GM23338 (cell line): ENCODE measurements around the gene PADI1. TPM values are rescaled to one million over a fixed set of nuclear protein-coding genes. Genes with fewer than 3 reads are reported as not detected.

Source experiments
- ATAC-seq: fragments of 200-7000 bp; cut with Tn5 transposase; 3 replicates; pipeline ENCODE4 v1.9.1; 2020
- DNase-seq: peaks from one replicate; pipeline ENCODE4 v3.0.0-alpha.2; 2015; ENCODE audit warnings: low spot score
- H2AFZ ChIP-seq: fragments of 200-600 bp; sonication (generic); 2 replicates; pipeline ENCODE4 v1.8.0; 2016; ENCODE audit warnings: antibody characterized with exemption, mild to moderate bottlenecking, moderate library complexity
- H3F3A ChIP-seq: fragments of 200-600 bp; sonication (generic); replicated peaks from 2 replicates; pipeline ENCODE4 v1.8.0; 2017; ENCODE audit warnings: antibody characterized with exemption, mixed run types, low read depth
- H3K27ac ChIP-seq: fragments of 200-600 bp; sonication (generic); 2 replicates; pipeline ENCODE4 v1.6.1; 2016; ENCODE audit warnings: low read depth
- H3K27me3 ChIP-seq: fragments of 200-600 bp; sonication (generic); 2 replicates; pipeline ENCODE4 v1.8.0; 2016; ENCODE audit warnings: mild to moderate bottlenecking, mixed run types, moderate library complexity; ENCODE audit not compliant: insufficient read depth
- H3K36me3 ChIP-seq: fragments of 200-600 bp; sonication (generic); 2 replicates; pipeline ENCODE4 v1.8.0; 2016; ENCODE audit warnings: mild to moderate bottlenecking; ENCODE audit not compliant: insufficient read depth
- H3K4me1 ChIP-seq: fragments of 200-600 bp; sonication (generic); 2 replicates; pipeline ENCODE4 v1.8.0; 2016; ENCODE audit warnings: mild to moderate bottlenecking, moderate library complexity; ENCODE audit not compliant: insufficient read depth
- H3K4me2 ChIP-seq: fragments of 200-600 bp; sonication (generic); 2 replicates; pipeline ENCODE4 v1.7.1; 2017; ENCODE audit warnings: mixed run types
- H3K4me3 ChIP-seq: fragments of 200-600 bp; sonication (generic); 2 replicates; pipeline ENCODE4 v1.6.1; 2016; ENCODE audit warnings: mixed run types
- H3K79me2 ChIP-seq: fragments of 200-600 bp; sonication (generic); replicated peaks from 2 replicates; pipeline ENCODE4 v1.8.0; 2017; ENCODE audit warnings: mild to moderate bottlenecking; ENCODE audit not compliant: insufficient read depth
- H3K9me2 ChIP-seq: fragments of 200-600 bp; sonication (generic); 2 replicates; pipeline ENCODE4 v1.8.0; 2017; ENCODE audit not compliant: insufficient read depth
- H4K20me1 ChIP-seq: fragments of 200-600 bp; sonication (generic); replicated peaks from 2 replicates; pipeline ENCODE4 v1.8.0; 2017; ENCODE audit warnings: mild to moderate bottlenecking; ENCODE audit not compliant: insufficient read depth
- H3K27ac Mint-ChIP-seq: 2 replicates; pipeline ENCODE4 v1.8.0; 2020; ENCODE audit warnings: inconsistent platforms, mild to moderate bottlenecking, moderate library complexity, mixed read lengths
- H3K27me3 Mint-ChIP-seq: 3 replicates; pipeline ENCODE4 v1.8.0; 2022; ENCODE audit warnings: low read depth, mild to moderate bottlenecking, moderate library complexity, mixed read lengths, inconsistent platforms; ENCODE audit not compliant: insufficient read depth, poor library complexity
- H3K36me3 Mint-ChIP-seq: 3 replicates; pipeline ENCODE4 v1.8.0; 2021; ENCODE audit warnings: low read depth, mild to moderate bottlenecking, inconsistent platforms, moderate library complexity, mixed read lengths
- H3K4me1 Mint-ChIP-seq: 3 replicates; pipeline ENCODE4 v1.8.0; 2020; ENCODE audit warnings: mild to moderate bottlenecking, inconsistent platforms, mixed read lengths
- H3K4me3 Mint-ChIP-seq: 3 replicates; pipeline ENCODE4 v1.8.0; 2021; ENCODE audit warnings: moderate library complexity, mild to moderate bottlenecking, inconsistent platforms, mixed read lengths
- H3K9me3 Mint-ChIP-seq: 3 replicates; pipeline ENCODE4 v1.8.0; 2020; ENCODE audit warnings: moderate library complexity, mild to moderate bottlenecking, inconsistent platforms, mixed read lengths
- CREB1 ChIP-seq: fragments of 250-450 bp; sonication (Bioruptor Pico); IDR thresholded peaks from 2 replicates; pipeline ENCODE4 v1.5.0; 2020; ENCODE audit warnings: low read depth, mild to moderate bottlenecking, moderate library complexity
- EZH2 ChIP-seq: fragments of 200-600 bp; sonication (generic); IDR thresholded peaks from one replicate; pipeline ENCODE4 v1.8.0; 2017; ENCODE audit warnings: antibody characterized with exemption, mild to moderate bottlenecking, low read depth; ENCODE audit not compliant: unreplicated experiment
- JUNB ChIP-seq: IDR thresholded peaks from one replicate; pipeline ENCODE4 v1.6.1; 2016; ENCODE audit warnings: antibody characterized with exemption; ENCODE audit not compliant: unreplicated experiment
- NANOG ChIP-seq: IDR thresholded peaks from 2 replicates; pipeline ENCODE4 v1.6.1; 2016; ENCODE audit warnings: antibody characterized with exemption, borderline replicate concordance
- POLR2AphosphoS5 ChIP-seq: IDR thresholded peaks from 2 replicates; pipeline ENCODE4 v1.6.1; 2016; ENCODE audit warnings: antibody characterized with exemption, low read depth
- ZNF114 ChIP-seq: fragments of 250-450 bp; sonication (Bioruptor Pico); IDR thresholded peaks from 2 replicates; pipeline ENCODE4 v1.5.0; 2020; ENCODE audit warnings: mild to moderate bottlenecking, moderate library complexity
- ZNF331 ChIP-seq: fragments of 250-450 bp; sonication (Bioruptor Pico); IDR thresholded peaks from 2 replicates; pipeline ENCODE4 v1.5.0; 2020; ENCODE audit warnings: low read depth, mild to moderate bottlenecking, moderate library complexity
- polyA plus RNA-seq: library from polyadenylated mRNA; unstranded; fragments of >200 nt; fragmentation: Nextera tagmentation; extraction: Ambion mirVana; gene quantifications from 2 replicates; pipeline ENCODE4 v1.2.1, GENCODE V29; 2016
- total RNA-seq: library from RNA; depleted of rRNA; stranded (reverse); fragments of >200 nt; shearing (Covaris generic); gene quantifications from 2 replicates; pipeline ENCODE4 v1.2.3, GENCODE V29; 2014
- TF ChIP-seq, protein P1 (sequence below), 2 experiments: fragments of 200-600 bp in 1 of 2; sonication (generic) in 1 of 2; conservative IDR thresholded peaks; 2 replicates each; pipeline versions ENCODE4 v1.5.1 to v1.6.1; 2016 to 2017; ENCODE audit warnings: antibody characterized with exemption in 2 of 2, low read depth in 2 of 2, mild to moderate bottlenecking in 2 of 2, moderate library complexity in 1 of 2
- TF ChIP-seq, protein P2 (sequence below): fragments of 250-450 bp; sonication (Bioruptor Pico); IDR thresholded peaks from 2 replicates; pipeline ENCODE4 v1.5.0; 2020; ENCODE audit warnings: mild to moderate bottlenecking, moderate library complexity

PADI1 gene
- total and polyA plus RNA-seq, 2 experiments from 2014 or later, result 0.26 to 0.28 TPM

DNA sequence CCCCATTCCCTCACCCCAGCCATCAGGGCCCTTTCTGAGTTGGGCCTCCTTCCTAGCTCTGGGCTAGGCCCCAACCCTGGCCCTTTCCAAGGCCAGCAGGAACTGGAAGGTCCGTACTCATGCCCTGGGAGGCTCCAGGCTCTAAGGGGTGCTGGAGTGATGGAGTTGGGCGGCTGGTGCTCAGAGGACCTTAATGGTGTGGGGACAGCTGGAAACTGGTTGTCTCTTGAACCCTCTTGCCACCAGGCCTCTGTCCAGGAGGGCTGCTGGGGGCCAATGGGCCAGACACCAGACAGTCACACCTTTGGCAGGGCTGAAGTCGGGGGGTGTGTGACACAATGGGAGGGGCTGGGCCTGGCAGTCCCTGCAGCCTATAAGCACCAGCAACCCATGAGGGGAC lies 9.2 kb upstream of the PADI1 start (continued):
- TF ChIP-seq POLR2AphosphoS5, result no peak
- TF ChIP-seq, protein P1, sequence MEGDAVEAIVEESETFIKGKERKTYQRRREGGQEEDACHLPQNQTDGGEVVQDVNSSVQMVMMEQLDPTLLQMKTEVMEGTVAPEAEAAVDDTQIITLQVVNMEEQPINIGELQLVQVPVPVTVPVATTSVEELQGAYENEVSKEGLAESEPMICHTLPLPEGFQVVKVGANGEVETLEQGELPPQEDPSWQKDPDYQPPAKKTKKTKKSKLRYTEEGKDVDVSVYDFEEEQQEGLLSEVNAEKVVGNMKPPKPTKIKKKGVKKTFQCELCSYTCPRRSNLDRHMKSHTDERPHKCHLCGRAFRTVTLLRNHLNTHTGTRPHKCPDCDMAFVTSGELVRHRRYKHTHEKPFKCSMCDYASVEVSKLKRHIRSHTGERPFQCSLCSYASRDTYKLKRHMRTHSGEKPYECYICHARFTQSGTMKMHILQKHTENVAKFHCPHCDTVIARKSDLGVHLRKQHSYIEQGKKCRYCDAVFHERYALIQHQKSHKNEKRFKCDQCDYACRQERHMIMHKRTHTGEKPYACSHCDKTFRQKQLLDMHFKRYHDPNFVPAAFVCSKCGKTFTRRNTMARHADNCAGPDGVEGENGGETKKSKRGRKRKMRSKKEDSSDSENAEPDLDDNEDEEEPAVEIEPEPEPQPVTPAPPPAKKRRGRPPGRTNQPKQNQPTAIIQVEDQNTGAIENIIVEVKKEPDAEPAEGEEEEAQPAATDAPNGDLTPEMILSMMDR (conservative IDR thresholded peaks at IDR 0.05; ENCODE audit: low read depth in 2 of 2), result no peak
- TF ChIP-seq ZNF331 (CRISPR knock-in tag), result no peak
- TF ChIP-seq, protein P2, sequence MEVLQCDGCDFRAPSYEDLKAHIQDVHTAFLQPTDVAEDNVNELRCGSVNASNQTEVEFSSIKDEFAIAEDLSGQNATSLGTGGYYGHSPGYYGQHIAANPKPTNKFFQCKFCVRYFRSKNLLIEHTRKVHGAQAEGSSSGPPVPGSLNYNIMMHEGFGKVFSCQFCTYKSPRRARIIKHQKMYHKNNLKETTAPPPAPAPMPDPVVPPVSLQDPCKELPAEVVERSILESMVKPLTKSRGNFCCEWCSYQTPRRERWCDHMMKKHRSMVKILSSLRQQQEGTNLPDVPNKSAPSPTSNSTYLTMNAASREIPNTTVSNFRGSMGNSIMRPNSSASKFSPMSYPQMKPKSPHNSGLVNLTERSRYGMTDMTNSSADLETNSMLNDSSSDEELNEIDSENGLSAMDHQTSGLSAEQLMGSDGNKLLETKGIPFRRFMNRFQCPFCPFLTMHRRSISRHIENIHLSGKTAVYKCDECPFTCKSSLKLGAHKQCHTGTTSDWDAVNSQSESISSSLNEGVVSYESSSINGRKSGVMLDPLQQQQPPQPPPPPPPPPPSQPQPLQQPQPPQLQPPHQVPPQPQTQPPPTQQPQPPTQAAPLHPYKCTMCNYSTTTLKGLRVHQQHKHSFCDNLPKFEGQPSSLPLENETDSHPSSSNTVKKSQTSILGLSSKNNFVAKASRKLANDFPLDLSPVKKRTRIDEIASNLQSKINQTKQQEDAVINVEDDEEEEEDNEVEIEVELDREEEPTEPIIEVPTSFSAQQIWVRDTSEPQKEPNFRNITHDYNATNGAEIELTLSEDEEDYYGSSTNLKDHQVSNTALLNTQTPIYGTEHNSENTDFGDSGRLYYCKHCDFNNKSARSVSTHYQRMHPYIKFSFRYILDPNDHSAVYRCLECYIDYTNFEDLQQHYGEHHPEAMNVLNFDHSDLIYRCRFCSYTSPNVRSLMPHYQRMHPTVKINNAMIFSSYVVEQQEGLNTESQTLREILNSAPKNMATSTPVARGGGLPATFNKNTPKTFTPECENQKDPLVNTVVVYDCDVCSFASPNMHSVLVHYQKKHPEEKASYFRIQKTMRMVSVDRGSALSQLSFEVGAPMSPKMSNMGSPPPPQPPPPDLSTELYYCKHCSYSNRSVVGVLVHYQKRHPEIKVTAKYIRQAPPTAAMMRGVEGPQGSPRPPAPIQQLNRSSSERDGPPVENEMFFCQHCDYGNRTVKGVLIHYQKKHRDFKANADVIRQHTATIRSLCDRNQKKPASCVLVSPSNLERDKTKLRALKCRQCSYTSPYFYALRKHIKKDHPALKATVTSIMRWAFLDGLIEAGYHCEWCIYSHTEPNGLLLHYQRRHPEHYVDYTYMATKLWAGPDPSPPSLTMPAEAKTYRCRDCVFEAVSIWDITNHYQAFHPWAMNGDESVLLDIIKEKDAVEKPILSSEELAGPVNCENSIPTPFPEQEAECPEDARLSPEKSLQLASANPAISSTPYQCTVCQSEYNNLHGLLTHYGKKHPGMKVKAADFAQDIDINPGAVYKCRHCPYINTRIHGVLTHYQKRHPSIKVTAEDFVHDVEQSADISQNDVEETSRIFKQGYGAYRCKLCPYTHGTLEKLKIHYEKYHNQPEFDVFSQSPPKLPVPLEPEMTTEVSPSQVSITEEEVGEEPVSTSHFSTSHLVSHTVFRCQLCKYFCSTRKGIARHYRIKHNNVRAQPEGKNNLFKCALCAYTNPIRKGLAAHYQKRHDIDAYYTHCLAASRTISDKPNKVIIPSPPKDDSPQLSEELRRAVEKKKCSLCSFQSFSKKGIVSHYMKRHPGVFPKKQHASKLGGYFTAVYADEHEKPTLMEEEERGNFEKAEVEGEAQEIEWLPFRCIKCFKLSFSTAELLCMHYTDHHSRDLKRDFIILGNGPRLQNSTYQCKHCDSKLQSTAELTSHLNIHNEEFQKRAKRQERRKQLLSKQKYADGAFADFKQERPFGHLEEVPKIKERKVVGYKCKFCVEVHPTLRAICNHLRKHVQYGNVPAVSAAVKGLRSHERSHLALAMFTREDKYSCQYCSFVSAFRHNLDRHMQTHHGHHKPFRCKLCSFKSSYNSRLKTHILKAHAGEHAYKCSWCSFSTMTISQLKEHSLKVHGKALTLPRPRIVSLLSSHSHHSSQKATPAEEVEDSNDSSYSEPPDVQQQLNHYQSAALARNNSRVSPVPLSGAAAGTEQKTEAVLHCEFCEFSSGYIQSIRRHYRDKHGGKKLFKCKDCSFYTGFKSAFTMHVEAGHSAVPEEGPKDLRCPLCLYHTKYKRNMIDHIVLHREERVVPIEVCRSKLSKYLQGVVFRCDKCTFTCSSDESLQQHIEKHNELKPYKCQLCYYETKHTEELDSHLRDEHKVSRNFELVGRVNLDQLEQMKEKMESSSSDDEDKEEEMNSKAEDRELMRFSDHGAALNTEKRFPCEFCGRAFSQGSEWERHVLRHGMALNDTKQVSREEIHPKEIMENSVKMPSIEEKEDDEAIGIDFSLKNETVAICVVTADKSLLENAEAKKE (CRISPR knock-in tag), result no peak
- no peak for TF ChIP-seq EZH2

DNA sequence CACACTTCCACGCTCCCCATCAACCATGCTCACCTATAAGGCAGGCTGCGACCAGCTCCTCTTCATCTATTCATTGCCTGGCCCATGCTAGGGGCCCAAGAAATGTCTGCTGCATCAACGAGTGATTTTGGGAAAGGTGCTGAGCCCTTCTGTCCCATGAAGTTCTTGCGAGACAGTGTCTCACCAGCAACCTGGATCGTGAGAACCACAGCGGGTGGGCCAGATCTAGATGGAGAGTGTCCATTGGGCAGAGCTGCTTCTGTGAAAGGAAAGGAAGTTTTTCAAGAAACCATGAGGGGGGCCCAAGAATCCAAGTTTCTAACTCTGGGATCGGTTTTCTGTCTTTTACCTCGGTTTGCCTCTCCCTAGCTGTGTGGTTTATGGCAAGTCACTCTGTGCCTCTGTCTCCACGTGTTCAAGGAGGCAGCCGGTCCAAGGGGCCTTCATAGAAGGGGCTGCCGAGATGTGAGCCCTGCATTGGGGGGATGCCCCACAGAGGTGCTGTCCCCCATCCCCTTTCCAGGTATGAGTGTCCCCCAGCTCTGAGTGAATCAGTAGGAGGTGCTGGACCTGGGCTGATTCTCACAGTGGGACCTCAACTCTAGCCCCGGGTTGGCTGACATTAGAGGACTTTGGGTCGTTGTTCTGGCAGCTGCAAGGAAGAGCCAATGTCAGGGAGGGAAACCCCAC lies 8.3 kb upstream of the PADI1 start:
- Histone ChIP-seq H3K27ac (no peak overlapping the region), H2AFZ (no peak overlapping the region), H3K4me3 (no peak overlapping the region), H3K4me1 (no peaks in the 10 kb centered on the region), H3K79me2 (no peaks in the 10 kb centered on the region), H3K4me2 (no peak overlapping the region), H3K36me3 (no peaks in the 10 kb centered on the region), H3K9me2 (no peaks in the 10 kb centered on the region), H3K27me3 (no peaks in the 10 kb centered on the region), H3F3A (no peaks in the 10 kb centered on the region), H4K20me1 (no peaks in the 10 kb centered on the region)
- Mint-ChIP-seq H3K9me3 (no peaks in the 10 kb centered on the region; the same call in 2 of the 3 replicates), H3K4me3 (no peak overlapping the region), H3K27me3 (peaks cover 6% of the 10 kb centered on the region), H3K36me3 (no peaks in the 10 kb centered on the region; the same call in 2 of the 3 replicates), H3K27ac (no peak overlapping the region), H3K4me1 (peaks cover 10% of the 10 kb centered on the region)
- ATAC-seq (no peak), DNase-seq (no peak)
- TF ChIP-seq JUNB, result no peak
- TF ChIP-seq ZNF114 (CRISPR knock-in tag), result no peak
- no peak for TF ChIP-seq CREB1 (CRISPR knock-in tag)
- no peak for TF ChIP-seq NANOG
